ENCODE measurements around the gene NAALADL2.

NAALADL2 gene

DNA sequence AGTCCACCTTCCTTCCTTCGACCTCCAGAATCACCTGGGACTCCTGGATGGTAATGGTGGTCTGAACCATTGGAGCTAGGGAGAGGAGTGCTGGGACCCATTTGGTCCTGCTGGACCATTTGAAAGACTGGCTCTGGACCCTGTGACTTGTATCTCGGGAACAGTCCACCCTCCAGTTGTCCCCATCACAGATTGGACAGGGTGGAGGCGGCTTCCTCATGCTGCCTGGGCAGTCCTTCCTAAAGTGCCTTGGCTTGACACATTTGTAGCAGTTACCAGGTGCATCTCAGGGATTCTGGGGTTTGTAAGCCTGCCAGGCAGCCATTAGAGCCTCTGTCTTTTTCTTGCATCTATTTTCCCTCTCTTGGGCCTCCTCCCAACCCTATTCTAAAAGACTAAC is 758.1 kb downstream of the NAALADL2 start:
- no peak for DNase-seq

DNA sequence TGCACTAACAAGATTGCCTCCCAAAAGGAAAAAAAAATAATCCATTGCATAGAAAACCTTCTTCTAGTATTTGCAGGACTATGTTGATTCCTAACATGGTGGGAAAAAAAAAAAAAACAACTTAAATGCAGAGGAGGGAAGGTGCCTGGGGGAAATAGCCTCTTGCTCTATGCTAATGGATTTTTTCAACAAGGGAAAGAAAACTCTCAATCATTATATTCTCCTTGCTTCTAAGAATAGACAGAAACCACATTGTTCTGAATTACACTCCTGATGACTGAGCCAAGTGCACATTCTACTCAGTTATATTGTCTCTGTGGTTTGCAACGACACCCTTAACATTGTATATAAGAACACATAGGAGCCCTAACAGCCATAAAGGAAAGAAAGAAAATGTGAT is 760.2 kb downstream of the NAALADL2 start:
- no peak for DNase-seq

DNA sequence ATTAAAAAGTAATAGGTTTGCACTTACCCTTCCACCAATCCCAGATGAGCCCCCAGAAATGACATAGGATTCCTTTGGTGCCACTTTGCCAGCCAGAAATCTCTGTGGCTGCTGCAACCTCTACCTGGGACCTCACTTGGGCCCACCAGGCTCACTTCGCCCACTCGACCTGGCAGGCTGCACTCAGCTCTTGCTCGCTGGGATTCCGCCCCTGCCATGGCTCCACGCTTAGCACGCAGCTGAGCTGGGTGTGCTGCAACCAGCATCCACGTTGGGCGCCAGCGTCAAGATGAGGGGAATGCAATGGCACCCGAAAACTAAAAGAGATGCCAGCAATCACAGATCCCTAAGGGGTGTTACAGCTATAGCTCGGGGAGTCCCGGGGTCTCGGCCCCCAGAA is 761.0 kb downstream of the NAALADL2 start:
- DNase-seq = no peak

DNA sequence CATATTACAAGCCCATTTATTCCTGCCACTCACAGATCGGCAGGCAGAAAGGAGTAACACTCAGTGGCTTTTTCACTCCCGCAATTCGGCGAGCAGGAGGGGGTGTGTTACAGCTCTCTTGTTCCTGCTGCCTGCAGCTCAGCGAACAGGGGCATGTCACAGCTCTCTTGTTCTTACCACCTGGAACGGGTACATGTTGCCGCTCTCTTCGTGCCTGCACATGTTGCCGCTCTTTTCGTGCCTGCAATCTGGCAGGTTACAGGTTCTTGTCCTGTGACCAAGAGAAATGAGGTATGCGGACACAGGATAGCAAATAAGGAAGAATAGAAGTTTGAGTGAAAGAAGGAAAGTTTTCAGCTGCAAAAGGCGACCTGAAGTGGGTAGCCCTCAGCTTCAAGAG is 761.4 kb downstream of the NAALADL2 start:
- no peak for DNase-seq

DNA sequence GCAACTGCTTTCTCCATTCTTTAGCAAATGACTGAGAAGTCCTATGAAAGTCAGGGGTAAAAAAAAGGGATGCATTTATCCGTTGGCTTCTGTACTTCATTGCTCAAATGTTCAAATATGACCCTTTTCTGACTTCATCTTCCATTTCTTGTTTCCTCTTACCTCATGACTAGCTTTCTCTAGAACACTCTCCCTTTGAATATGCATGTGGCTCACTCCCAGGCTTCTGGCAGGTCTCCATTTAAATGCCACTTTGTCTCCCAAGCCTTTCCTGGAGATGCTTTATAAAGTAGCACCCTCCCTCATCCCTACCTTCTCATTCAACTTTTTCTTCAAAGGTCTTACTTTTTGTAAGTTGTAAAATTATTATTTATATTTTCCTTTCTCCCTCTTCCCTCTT is 781.8 kb downstream of the NAALADL2 start:
- no peak for DNase-seq

DNA sequence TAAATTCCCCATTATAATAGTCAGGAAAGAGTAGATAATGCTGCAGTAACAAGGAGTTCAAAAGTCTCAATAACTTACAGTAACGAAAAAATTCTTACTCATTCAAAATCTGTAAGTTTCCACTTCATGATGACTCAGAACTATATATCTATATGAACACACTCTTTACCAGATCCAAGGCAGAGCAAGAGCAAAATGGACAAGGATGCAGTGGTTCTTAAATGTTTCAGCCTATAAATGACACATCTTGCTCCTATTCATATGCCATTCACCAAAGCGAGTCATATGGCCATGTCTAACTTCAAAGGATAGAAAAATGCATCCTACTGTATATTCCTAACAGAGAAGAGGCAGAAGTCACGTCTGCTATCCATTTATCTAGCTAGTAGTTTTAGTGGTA is 787.7 kb downstream of the NAALADL2 start:
- DNase-seq = no peak

DNA sequence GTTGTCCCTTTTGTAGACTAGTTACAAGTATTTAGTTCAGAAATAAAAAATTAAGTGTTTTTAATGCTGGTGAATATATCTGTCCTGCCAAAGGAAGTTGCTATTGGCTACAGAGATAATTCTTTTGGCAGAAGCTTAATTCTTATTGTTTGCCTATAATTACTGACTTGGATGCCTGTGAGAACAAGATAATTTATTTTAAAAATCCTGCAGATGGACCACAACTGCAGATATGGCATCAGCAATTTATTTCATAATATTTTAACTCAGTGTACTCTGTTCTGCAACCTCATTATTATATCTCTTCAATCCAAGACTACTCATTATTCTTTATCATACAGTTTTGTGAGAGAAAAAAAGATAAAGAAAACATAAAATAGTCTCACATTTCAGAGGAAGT is 789.8 kb downstream of the NAALADL2 start:
- no peak for DNase-seq

DNA sequence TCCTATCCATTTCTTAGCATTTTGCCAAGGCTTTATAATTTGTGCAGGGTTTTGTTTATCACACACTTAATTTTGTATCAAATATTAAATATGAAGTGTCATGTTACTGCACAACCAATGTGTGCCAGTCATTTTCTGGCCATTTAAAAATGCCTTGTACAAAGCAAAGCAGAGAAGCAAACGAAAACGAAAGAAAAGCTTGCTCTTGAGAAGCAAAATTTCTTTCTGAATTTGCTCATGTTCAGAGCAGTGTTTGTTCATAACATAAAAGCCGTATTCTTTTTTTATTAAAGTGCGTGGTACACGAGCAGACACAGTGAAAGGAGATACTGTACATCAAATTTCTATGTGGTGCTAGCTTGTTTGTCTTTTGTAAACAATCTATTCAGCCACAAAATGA is 792.6 kb downstream of the NAALADL2 start:
- DNase-seq = no peak

DNA sequence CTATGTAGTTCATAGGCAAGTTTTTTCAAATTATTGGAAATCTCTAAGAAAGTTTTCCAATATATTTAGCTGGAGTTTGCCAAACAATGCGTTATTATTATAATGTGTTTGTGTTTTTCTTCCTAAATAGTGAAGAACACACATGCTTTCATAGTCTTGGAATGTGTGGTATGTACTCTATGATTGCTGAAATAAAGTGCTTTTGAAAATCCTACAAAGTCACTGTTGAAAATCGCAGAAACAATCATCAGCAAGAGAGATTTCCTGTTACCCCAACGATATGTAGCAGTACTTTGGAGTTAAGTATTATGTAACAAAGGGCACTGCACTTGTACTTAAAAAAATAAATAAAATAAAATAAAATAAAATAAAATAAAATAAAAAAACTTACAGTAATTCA is 796.2 kb downstream of the NAALADL2 start:
- no peak for DNase-seq

DNA sequence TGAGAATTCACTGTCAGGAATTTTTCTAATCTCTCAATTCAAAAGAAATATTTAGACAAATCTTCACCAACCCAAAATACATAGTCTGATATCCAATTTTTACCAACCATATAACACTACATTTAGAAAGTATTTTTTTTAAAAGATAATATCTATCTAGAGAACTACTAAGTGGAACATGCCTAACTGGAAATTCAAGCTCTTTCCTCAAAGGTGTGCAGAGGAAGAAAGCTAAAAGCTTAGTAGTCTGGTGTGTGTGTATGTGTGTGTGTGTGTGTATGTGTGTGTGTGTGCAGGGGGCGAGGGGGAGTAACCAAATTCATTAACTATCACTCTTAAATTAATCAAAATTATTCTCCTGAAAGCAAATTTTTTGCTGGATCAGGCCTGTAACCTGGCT is 797.3 kb downstream of the NAALADL2 start:
- DNase-seq = no peak

DNA sequence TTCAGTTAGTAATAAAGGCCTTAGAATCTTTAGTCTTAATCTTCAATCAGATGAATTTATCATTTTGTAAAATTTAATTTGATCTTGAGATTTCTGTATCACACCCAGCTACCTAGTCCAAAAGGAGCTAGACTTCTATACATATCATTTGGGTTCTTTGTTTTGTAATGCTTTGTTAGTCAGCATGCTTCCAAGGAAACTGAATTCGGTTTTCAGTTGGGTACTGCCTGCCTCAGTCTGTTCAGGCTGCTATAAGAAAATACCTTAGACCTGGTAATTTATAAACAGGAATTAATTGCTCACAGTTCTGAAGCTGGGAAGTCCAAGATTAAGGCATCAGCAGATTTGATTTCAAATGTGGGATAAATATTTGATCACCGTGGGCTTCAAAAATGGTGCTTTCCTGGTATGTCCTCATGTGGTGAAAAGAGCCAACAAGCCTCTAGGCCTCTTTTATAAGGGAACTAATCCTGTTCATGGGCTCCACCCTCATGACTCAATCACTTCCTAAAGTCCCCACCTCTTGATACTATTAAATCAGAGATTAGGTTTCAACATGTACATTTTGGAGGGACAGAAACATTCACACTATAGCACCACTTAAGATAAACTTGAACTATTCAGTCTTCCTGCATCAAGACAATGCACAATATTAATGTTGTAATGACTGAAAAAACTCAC is 800.7 kb downstream of the NAALADL2 start:
- no peak for DNase-seq

DNA sequence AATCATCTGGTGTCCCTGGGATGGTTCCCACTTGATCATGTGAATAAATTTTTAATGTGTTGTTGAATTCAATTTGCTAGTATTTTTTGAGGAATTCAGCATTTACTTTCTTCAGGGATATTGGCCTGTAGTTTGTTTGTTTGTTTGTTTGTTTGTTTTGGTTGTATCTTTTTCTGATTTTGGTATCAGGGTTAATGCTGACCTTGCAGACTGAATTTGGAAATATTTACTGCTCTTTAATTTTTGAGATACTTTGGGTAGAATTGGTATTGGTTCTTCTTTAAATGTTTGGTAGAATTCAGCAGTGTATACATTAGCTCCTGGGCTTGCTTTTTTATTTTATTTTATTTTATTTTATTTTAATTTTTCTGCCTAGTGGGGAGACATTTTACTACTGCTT is 803.7 kb downstream of the NAALADL2 start:
- no peak for DNase-seq

DNA sequence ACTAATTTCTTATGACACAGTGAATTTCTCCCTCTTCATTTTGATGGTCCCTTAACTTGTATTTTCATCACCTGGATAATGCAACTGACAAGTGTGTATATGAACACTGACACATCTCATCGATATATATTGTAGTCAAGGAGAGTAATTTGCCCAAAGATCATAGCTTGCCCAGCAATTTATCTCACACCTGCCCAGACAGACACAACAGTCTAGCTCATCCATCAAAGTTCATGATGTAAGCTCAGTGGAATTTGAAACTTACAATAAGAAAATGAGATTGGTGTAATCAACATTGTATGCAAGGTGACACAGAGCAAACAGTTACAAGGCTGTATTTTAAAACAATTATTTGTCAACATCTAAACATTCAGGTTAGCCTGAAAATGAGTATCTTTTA is 805.8 kb downstream of the NAALADL2 start:
- no peak for DNase-seq

DNA sequence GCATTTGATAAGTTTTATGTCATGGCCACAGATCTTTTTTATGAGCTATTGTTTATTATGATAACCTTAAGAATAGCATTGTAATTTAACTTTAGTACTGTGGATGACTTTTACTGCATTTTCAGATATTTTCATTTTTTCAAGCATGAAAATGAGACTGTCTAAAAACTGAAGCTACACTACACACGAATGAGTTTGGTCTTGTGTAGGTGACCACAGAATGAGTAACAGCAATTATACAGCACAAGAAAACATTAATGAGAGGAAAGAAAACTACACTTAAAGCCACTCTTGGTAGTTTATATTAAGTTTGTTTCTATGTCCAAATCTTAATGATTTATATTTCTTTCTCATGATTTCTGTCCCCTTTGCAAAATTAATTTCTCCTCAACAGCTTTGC is 809.2 kb downstream of the NAALADL2 start:
- no peak for DNase-seq

DNA sequence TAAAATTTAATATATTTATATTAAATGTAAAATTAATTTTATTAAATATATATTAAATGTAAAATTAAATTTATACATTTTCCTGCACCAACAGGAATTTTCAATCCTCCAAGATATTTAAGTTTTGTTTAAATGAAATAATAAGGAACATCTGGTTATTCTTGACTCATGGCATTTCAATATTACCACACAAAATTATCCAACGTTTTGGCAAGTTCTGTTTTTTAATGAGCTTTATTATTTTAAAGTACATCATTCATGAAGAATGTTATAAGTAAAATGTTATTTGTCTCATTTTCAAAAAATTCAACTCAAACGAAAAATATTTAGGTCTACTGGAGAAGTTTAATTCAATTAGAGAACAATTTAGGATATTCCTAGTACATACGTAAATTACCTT is 811.4 kb downstream of the NAALADL2 start:
- DNase-seq = no peak

DNA sequence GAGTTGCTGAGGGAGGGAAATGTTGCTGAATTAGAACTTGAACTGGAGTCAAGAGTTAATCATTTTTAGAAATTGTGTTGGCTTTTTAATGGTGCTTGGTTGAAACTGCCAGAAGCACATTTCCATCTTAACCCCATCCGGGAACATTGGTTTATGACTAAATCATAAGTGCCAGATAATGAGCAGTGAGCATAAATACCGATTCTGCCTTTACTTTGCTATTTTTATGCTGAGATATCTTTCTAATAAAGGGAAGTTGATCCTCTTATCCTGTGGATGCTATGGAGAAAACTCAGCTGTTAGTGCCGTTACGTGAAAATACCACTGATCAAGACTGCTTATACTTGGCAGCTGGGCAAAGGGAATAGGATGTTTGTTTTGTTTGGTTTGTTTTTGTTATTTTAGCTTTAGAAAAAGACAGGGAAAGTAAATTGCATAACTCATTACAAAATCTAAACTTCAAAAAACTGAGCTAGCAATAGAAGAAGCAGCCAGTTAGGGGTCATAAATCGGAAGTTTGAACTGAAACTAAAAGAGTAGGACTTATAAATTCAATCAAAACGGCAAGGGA is 813.1 kb downstream of the NAALADL2 start:
- no peak for DNase-seq

DNA sequence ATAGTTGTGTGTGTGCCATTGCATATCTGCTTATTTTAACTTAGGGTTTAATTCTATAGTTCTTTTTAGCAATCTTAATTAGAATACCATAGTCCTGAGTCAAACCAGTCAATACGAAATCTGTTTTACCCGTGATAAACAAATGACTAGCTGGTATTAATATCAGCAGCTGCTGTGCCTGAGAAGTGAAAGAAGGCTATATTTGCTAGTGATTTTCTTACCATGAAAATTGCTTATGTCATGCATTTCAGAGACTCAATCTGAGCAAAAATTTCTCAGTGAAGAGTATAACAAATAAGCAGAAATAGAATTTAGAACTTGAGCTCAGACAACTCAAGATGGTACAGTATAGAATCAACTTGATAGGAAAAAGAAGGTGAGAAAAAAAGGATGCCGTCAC is 820.4 kb downstream of the NAALADL2 start:
- no peak for DNase-seq

DNA sequence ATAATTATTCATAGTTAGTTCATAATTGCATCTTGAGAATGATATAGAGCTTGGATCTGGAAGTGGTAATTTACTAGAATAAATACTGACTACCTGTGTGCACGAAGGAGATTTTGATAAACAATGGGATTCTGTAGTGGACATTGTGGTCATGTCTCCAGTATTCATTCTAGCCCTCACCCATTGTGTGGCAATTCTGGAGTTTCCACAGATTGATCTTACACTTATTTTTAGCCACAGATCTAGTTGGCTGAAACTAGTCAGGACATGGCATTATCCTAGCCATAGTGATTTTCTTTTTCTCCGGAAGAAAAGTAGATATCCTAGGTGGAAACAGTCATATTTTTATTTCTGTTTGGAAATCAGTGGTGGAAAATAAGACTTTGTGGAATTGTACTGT is 833.1 kb downstream of the NAALADL2 start:
- no peak for DNase-seq

DNA sequence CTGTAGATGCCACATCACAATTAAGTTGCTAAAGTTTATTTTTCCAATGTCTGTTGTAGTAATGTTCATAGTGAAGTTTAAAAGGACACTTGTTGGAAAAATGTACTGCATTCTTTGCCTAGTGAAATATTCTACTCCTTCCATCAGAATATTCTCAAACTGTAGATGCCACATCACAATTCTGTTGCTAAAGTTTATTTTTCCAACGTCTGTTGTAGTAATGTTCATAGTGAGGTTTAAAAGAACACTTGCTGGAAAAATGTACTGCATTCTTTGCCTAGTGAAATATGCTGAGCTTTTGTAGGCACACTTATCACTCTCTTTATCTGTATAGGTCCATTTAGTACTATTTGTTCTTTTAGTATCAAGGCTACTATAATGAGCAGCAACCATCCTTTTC is 836.1 kb downstream of the NAALADL2 start:
- DNase-seq = no peak

DNA sequence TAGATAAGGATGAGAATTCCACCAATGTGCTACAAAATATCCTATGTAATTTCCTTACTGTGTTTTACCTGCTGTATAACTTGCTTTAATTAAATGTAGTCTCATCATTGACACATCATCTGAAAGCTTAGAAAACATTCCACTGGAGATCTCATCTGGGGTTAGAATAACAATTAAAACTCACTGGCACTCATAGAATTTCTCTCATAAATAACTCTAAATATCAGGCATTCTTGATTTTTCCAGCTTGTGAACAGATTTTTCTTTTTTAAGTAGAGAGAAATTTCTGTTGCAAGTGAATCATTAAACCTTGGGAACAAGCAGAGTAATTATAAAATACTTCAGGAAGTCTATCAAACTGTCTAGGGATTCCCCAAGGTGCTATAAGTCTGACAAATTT is 843.8 kb downstream of the NAALADL2 start:
- no peak for DNase-seq

DNA sequence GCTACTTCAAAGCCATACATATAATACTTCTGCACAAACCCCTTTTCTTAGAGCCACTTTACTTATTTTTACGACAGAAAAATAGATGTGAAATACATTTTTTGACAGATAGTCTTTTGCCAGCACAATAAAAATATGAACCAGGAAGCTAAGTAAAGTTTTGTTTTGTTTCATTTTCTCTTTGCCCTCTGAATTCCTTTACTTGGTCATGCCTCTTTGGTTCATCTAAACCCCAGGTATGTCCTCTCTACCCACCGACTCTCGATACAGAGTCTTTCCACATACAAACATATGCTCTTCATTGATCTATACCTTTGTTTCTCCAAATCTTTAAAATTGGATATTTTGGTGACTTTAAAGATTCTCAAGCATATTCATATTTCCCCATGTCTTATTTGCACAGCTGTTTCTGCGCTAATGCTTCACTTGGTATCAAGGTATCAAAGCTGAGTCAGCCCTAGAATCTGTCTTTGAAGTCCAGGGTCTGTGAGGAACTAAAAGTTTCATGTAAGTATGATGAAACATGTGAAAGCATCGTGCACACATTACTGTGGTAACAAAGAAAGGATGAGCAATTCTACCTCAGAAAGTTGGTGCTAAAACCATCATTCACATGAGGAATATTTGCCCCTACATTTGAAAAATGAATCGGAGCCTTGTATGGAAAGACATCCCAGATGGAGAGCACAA is 845.4 kb downstream of the NAALADL2 start:
- DNase-seq = no peak

DNA sequence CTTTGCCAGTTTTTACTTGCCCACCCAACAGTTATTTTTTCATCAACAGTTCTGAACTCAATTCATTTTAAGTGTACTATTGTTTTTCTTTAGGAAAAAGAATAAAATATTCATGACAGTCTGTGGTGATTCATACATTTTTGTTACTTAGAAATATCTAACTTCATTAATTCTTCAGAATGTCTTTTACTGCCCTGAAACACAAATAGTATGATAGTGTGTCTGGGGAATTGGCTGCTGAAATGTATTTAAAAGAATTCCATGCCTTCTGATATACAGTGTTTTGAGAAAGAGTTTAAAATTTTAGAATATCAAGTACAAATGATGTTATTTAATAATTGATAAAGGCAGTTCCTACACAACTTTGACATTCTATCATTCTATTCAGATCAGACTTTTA is 854.1 kb downstream of the NAALADL2 start:
- DNase-seq = no peak

DNA sequence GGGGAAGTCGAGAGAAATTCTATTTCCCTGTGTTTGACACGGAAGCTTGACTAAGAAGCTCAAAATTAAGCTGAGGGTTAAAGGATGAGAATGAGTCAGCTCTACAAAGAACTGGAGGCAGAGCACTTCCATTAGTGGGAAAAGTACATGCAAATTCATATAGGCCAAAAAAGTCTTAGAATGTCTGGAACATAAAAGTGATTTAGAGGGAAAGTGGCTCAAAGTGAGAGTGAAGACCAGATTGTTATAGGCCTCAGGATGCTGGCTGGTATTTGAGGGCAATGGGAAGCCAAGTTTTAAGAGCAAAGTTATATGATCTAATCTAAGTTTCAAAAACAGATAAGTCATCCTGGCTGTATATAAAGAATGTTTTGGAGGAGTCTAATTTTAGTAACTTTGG is 857.3 kb downstream of the NAALADL2 start:
- no peak for DNase-seq

DNA sequence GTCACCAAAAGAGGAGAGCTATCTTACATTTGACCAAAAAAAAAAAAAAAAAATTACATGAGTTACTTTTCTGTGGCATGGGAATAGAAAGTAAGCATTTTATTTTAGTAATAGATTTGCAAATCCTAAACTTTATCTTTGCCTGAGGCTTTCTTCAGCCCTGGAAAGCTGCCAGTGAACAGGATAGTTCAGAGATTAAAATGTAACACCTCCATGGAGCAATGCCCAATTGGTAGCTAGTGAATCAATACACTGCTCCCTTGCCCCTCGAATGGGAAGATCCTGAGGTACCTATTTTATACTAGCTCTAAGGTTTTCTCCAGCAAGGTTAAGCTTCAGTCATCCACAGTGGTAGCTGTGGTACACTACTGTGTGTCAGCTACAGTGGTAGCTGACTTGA is 867.1 kb downstream of the NAALADL2 start:
- DNase-seq = no peak

DNA sequence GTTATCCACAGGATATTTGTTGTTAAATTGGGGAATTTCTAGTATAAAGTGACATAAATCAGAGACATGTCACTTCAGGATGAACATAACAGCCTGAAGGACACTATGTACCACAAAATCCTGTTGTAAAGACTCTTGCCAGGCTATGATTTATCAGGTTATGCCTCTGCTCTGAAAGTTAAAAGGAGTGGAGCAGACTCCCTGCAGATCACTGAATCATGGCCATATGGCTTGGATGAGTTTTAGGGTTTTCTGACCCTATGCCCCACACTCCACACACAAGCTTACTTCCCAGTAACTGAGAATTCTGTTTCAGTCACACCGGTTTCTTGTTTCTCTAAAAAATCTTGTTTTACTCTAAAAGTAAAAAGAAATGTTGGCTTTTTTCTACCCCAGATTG is 869.4 kb downstream of the NAALADL2 start:
- DNase-seq = no peak

Data from femur (tissue), 1 donor.